ENCODE data around the gene SOX15.

- TF ChIP-seq CTCF (IDR thresholded peaks at IDR 0.05) (no peak), POLR2A (IDR thresholded peaks at IDR 0.05) (no peak)
These were observed 43.2 kb upstream of the SOX15 start for GRCh38 chr17:7633093-7633492.

All from testis (tissue), 2 donors.